HG03280 (cell line): ENCODE results near the gene DYRK1B.
A peak's percentile ranks its signal among the peaks of the same experiment; 100 is the strongest.

Source experiments
- ATAC-seq: cut with Tn5 transposase; IDR thresholded peaks from one replicate; pipeline ENCODE4 v1.9.1; 2021; ENCODE audit warnings: mild to moderate bottlenecking, moderate library complexity; ENCODE audit not compliant: unreplicated experiment

The DYRK1B gene

DNA sequence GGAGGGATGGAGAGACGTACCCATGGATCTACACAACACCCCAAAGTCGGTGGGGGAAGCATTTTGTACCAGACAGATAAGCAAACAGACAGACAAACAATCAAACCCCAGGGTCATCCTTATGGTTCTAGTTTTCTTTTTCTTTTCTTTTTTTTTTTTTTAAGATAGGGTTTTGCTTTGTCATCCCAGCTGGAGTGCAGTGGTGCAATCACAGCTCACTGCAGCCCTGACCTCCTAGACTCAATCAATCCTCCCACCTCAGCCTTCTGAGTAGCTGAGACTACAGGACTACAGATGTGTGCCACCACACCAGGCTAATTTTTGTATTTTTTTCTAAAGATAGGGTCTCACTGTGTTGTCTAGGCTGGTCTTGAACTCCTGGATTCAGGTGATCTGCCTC, 30.2 kb upstream of the DYRK1B start:
- ATAC-seq: no peak

DNA sequence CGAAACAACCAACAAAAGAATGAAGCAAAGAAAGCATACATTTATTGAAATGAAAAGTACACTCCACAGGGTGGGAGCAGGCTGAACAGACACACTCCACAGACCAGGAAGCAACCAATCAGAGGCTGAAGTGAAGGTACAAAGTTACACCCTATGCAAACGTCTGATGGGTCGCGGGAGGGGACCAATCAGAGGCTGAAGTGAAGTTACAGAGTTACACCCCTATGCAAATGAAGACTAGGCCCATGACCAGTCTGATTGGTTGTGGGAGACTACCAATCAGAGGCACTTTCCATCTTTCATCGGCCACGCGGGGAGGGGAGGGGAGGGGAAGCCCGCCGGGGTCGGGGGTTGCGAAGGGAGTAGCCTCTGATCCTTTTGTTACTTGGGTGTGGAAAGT, 24.6 kb upstream of the DYRK1B start:
- ATAC-seq: no peak

DNA sequence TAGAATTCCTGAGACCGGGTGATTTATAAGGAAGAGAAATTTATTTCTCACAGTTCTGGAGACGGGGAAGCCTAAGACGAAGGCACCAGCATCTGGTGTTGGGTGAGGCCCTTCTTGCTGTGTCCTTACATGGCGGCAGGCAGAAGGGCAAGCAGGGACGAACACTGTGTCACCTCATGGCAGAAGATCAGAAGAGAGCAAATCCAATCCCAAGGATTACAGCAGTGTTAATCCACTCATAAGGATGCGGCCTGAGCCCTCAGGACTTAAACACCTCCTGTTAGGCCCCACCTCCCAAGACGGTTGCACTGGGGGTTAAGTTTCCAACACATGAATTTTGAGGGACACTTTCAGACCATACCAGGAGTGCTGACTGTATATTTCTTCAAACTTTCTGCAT, 18.9 kb upstream of the DYRK1B start:
- ATAC-seq: no peak

DNA sequence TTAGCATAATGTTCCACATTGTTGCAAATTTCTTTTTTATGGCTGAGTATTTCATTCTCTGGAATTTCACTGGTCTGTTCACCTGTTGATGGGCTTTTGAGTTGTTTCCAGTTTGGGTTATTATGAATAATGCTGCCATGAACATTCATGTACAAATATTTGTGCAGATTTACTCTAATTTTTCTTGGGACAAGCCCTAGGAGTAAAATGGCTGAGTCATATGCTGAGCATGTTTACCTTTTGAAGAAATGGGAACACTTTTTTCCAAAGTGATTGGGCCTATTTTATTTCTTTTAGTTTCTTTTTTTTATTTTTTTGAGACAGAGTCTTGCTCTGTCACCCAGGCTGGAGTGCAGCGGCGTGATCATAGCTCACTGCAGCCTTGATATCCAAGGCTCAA, 16.9 kb upstream of the DYRK1B start:
- ATAC-seq: no peak

DNA sequence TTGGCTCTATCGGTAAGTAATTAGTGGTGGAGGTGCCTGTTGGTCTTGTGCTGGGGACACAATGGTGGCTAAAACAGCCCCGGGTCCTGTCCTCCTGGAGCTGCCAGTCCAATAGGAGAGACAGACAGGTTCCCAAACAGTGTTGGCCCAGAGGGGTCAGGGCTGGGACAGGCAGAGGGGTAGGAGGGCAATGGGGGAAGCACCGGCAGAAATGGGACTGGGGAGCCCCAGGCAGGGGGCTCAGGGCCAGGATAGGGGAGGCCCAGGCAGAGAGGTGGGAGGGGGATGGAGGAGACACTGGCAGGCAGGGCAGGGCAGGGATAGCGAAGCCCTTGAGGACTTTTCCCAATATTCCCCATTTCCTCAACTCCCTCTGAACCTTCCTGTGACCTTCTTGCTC, 14.4 kb upstream of the DYRK1B start:
- ATAC-seq: no peak

DNA sequence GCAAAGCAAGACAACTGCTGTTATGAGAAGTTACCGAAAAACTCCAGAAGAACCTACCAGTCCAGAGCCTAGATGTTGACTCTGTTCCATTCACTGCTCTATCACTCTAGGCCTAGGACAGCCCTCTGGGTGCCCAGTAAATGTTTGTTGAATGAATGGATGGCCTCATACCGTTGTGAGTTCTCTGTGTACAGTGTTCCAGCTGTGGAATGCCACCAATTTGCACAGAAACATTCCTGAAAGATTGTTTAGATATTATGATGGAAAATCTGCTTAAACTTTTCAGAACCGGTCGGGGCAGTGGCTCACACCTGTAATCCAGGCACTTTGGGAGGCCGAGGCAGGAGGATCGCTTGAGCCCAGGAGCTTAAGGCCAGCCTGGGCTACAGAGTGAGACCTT, 13.6 kb upstream of the DYRK1B start:
- ATAC-seq: no peak

DNA sequence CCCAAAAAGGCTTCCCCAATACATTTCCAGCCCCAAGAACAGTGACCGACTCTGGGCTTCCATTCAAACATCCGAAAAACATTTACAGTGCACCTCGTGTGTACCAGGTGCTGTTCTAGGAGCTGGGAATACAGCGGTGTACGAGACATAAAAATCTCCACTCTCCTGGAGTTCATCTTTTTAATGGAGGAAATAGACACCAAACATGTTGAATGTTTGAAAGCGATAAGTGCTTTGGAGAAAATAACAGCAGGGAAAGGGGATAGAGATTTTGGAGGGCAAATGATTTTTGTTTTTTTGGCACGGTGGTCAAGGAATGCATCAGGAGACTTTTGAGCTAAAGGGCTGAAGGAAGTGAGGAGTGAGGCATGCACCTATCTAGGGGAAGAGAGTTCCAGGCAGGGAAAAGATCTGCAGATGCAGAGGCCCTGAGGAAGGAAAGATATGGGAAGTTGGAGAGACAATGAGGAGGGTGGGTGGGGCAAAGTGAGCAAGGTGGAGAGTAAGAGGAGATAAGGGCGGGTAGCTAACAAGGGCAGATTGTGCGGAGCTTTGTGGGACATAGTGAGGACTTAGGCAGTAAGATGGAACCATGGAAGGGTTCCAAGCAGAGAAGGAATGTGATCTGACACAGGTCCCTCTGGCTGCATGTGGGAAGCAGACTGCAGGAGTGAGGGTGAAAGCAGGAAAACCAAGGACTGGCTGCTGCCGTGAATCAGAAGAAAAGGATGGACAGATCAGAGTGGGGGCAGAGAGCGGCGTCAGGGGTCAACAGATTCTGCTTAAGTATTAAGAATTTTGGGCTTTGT, 12.9 kb upstream of the DYRK1B start:
- ATAC-seq: no peak

DNA sequence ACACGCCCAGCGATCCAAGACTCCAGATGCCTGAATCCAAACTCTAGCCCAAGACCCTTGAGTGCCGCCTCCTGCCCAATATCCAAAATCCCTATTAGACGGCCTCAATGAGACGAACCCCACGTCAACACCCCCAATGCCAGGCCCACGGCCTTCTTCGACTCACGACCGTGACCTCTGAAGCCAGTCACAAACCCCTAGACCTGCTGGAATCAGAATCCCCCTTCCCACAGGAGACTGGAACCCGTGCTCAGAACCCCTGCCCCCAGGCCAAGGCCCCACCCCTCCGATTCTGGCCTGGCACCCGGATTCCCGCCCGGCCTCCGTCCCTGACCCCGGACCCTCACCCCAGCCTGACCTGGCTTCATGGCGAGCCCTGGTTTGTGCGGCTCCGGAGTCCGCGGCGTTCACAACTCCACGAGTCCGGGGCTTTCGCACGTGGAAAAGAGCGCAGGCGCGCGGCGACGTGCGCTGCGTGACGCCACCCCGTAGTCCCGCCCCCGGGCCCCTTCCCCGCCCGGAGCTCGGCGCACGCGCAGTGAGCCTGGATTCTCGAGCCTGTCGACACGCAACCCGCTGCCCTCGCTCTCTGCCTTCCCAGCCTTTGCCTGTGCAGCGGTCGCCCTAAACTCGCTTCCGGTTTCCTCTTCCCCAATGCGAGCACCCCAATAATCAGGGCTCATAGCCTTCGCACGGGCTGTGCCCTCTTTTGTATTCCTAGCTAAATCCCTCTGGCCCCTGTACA, 12.1 kb upstream of the DYRK1B start, which contains the start of gene FBL:
TSS of gene FBL (minus strand) at position 447 of the 745 bp plus-strand sequence. CDS start at position 368, 79 bp downstream.
- ATAC-seq: peak; percentile 92

DNA sequence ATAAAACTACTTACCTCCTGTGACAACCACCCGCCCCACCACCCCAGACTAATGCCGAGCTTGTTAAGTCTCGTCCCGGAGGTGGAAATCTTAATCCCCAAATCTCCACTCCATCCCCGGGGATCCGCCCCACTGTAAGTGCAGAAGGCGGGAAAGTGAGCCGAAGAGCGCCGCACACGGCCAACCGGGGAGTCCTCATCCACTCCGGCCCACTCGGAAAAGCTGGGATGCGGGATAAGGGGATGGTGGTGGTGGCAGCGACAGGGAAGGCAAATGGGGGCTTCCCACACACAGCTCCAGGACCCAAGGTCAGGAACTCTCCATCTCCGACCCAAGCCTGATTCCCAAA, 11.6 kb upstream of the DYRK1B start:
- no peak for ATAC-seq

DNA sequence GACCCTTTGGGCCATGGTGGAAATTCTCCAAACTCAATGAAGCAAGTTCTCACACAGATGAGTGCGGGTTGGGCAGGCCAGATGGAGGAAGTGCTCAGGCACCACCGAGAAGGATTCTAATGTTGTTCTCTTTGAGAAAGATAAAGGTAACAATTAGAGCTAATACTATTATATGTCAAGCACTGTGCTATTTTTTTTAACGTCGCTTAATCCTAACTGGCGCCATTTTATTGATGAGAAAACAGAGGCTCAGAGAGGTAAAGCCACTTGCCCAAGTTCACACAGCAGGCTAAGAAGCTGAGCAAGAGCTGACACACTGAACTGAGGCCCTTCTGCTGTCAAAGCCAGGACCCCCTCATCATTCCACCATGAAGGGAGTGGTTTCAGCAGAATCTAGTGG, 11.2 kb upstream of the DYRK1B start:
- no peak for ATAC-seq

DNA sequence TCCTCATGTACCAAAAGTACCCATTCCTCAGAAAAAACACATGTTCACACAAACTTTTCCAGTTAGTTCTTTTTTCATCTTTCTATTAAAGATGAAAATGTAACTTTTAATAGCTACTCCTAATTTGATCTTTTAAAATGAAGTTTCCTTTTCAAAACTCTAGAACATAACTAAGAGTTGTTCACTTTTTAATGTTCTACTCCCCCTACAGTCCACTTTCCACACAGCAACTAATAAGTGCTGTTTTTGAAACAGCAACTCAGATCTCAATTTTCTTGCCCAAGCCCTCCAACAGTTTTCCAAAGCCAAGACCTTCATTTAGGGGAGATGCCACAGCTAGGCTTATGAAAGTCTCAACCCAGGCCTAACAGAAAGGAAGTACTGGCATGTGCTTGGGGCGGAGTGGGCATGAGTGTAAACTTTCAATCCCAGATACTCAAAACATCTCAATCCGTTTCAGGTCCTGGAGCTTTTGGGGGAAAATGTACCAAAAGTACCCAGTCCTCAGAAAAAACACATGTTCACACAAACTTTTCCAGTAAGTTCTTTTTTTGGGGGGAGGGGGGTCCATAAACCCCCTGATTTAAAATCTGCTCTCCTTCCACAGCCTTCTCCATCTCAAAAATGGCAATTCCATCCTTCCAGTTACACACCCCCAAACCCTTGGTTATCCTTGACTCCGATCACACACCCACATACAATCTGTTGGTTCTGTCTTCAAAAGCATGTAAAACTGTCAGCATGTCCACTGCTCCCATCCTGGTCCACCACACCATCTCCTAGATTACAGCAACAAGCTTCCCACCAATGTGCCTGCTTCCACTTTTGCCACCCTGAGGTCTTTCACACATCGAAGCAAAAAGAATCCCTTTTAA, 10.2 kb upstream of the DYRK1B start:
- ATAC-seq: no peak

DNA sequence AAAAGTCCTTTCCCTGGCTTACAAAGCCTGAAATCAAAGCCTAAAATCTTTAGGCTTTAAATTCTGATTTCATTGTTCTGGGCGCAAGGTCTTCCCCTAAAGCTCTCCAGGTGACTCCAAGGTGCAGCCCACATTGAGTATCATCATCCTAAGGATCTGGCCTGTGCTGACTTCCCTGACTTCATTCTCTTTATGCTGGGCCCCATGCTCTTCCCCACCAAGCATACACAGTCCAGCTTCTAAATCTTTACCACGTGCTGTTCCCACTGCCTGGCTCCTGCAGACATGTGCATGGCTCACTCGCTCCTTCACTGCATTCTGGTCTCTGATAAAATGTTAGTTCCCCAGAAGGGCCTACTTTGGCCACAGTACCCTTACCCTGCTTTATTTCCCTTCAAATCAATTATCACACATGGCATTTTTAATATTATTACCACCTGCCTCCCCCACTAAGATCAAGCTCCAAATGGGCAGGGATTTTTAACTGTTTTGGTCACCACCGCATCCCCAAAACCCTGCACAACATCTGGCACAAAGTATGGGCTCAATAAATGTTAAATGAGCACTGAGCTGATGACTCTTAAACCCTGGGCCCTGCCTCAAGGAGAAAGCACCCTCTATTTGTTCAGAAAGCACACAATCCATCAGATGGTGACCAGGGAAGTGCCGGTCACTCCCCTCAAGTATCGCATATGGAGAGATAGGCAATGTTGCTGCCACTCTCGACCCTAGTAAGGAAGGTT, 8.9 kb upstream of the DYRK1B start:
- no peak for ATAC-seq

DNA sequence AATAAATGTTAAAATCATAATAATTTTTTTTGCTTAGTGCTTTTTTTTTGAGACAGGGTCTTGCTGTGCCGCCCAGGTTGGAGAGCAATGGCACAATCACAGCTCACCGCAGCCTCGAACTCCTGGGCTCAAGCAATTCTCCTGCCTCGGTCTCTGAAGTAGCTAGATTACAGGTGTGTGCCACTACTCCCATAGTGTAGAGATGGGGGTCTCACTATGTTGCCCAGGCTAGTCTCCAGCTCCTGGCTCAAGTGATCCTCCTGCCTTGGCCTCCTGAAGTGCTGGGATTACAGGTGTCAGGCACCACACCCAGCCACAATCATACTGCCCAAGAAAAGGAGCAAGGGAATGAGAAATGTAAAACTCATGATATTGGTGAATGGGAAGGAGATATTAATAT, 7.1 kb upstream of the DYRK1B start:
- no peak for ATAC-seq

DNA sequence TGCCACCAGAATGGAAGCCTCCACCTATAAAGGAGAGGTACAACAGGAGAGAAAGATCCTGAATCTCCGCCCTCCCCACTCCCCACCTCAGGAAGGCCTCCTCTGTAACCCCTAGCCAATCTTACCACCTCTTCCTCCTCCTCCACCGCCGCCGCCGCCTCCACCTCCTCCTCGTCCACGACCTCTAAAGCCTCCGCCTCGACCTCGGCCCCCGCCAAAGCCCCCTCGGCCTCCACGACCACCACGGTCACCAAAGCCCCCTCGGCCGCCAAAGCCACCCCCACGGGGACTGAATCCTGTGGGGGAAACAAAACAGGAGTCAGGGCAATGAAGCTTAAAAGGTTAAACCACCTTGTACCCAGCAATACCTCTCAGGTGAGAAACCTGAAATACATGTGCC, 6.5 kb upstream of the DYRK1B start:
- ATAC-seq: no peak

DNA sequence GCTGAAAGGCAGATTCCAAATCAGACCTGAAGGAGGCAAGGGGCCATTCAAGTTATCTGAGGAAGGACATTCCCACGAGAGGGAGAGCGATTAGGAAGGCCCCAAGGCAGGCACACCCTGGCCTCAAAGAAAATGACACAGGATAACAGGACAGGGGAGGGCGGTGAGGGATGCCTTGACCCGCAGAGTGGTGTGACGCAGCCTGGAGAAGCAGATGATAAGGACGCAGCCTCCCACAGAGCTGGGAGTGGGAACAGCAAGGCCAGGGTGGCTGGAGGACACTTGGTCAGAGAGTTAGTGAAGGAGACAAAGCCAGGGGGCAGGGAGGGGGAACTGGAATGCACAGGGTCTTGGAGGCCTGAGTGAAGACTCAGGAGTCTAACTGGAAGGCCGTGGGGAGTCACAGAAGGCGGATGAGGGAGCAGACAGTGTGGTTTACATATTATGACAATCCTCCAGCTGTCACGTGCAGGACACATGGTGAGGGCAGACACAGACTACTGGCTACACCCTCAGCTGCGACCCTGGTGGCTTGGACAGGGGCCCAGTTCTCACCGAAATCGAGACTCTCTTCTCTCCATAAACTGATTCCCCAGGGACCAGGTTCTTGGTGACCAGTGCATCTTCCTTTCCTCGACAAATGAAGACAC, 5.8 kb upstream of the DYRK1B start:
- no peak for ATAC-seq

DNA sequence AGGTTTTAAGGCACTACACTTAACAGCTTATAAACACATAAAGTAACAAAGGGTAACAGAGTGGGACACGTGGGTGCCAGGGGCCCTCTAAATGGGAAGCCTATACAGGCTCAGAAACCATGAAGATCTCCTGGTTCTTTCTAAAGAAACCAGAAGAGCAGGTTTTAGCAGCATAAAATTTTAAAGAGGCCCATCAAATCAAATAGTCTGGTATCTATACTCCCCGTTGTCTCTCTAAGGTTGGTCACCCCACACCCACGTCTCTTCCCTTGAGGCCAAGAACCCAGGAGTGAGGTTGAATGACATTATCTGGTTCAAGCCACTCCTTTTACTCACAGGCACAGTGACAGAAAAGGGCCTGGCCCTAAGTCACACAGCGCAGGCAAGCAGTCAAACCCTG, 4.6 kb upstream of the DYRK1B start:
- ATAC-seq: no peak

DNA sequence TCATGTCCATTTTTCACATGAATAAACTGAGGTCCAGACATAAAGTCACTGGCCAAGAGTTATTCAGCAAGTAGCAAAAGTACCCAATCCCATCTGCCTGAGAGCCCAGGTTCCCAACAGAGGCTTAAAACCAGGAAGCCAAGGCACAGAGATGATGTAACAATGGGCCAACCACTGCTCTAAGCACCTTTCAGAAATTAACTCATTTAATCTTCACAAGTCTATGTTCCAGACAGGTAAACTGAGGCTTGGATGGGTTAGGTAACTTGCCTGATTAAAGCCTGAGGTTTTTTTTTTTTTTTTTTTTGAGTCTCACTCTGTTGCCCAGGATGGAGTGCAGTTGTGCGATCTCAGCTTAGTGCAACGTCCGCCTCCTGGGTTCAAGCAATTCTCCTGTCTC, 4.0 kb upstream of the DYRK1B start:
- no peak for ATAC-seq

DNA sequence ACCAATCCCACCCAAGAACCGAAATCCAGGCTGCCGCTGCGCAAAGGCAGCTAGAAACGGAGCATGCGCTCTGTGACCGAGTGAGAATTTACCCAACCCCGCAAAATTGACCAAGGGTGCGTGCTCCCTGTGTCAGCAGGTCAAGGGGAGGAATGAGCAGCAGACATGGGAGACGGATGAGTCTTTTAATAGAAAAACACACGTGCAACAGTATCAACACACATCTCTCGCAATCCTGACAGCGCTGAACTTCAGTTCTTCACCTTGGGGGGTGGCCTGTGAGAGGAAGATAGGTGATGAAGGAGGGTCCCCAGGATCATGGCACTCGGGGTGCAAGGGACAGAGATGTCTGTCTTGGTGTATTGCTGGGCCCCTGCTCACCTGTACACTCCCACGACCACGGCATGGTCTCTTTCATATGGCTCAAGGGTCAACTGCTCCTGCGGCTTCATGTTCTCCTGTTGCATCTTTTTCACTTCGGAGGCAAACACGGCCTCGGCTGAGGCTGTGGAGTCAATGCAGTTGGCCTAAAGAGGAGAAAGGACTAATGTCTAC, 402 bp upstream of the DYRK1B start:
- ATAC-seq: peak; percentile 0

DNA sequence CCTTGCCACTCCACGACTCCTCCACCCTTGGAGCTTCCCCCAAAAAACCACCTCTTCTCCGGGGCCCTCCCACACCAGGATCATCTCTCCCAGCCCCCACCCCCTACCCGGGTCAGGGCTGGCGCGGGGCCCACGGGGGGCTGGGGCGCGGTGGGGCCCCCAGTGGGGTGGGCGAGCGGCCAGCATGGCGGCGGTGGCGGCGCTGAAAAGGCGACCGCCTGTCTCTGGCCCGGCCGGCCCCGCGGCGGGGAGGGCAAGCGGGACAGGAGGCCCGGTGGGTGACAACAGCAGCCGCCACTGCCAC, 850 bp downstream of the DYRK1B start:
- no peak for ATAC-seq
